ENCODE data around the gene YBX2. TPM values are rescaled to one million over a fixed set of nuclear protein-coding genes. Genes with fewer than 3 reads are reported as not detected.
"Not testable (repeated sequence)": the region's sequence is repeated elsewhere in the genome, so short reads cannot be mapped to it uniquely, and the experiment has no call there.

YBX2 gene
- total RNA-seq: 1 to 10 TPM; 1.9 to 9.7 (median 4.0) TPM

- 2% methylated on average over 33 of the region's 57 CpGs for WGBS
- no peak for TF ChIP-seq POLR2AphosphoS5 (IDR thresholded peaks at IDR 0.05)
- no peak for TF ChIP-seq POLR2A (IDR thresholded peaks at IDR 0.05)
- no peak for TF ChIP-seq EP300 (IDR thresholded peaks at IDR 0.05)
- TF ChIP-seq, protein P1, sequence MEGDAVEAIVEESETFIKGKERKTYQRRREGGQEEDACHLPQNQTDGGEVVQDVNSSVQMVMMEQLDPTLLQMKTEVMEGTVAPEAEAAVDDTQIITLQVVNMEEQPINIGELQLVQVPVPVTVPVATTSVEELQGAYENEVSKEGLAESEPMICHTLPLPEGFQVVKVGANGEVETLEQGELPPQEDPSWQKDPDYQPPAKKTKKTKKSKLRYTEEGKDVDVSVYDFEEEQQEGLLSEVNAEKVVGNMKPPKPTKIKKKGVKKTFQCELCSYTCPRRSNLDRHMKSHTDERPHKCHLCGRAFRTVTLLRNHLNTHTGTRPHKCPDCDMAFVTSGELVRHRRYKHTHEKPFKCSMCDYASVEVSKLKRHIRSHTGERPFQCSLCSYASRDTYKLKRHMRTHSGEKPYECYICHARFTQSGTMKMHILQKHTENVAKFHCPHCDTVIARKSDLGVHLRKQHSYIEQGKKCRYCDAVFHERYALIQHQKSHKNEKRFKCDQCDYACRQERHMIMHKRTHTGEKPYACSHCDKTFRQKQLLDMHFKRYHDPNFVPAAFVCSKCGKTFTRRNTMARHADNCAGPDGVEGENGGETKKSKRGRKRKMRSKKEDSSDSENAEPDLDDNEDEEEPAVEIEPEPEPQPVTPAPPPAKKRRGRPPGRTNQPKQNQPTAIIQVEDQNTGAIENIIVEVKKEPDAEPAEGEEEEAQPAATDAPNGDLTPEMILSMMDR (IDR thresholded peaks at IDR 0.05): no peak
- Histone ChIP-seq H3K9me3 (no peaks in the 10 kb centered on the region), H3K27ac (peak within 1 kb of the TSS; percentile 76), H3K4me1 (peaks cover 57% of the 10 kb centered on the region), H3K4me3 (peak within 1 kb of the TSS; percentile 46), H3K36me3 (no peaks in the 10 kb centered on the region), H3K27me3 (peaks cover 52% of the 10 kb centered on the region)
- DNase-seq (ENCODE audit: low spot score in 2 of 2): no peak
Measured at GRCh38 chr17:7294614-7295153, at the start of gene YBX2. TSS of gene YBX2 (minus strand) at chr17:7294639. CDS start at chr17:7294500, 139 bp downstream.

GRCh38 chr17:7343250-7343649 is 48.8 kb upstream of the YBX2 start:
- no peak for DNase-seq (ENCODE audit: low spot score in 2 of 2)
- 67% methylated on average over 15 of the region's 15 CpGs for WGBS
- H3K27me3 ChIP-seq: peaks cover 9% of the 10 kb centered on the region

DNA sequence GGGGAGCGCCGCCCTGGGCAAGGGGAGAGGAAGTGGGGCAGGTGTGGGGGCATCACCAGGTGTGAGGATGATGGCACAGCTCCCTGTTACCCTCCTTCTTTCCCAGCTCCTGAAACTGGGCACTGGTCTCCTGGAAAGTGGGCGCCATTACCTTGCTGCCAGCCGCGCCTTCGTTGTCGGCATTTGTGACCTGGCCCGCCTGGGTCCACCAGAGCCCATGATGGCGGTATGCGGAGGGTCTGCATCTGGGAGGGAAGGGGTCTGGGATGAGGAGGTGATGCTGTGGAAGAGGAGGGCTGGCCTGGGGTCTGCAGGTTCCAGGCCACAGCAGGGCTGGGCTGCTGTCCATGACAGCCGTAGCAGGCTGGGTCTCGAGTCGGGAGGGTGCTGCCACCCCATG is 47.4 kb upstream of the YBX2 start:
- H3K4me1 ChIP-seq: peaks cover 7% of the 10 kb centered on the region
- H3K4me3 ChIP-seq: no peak overlapping the region
- no peaks in the 10 kb centered on the region for H3K9me3 ChIP-seq
- H3K27ac ChIP-seq: no peak overlapping the region
- 87% methylated on average over 12 of the region's 13 CpGs for WGBS
- TF ChIP-seq EP300 (IDR thresholded peaks at IDR 0.05) (no peak), POLR2A (IDR thresholded peaks at IDR 0.05) (no peak), POLR2AphosphoS5 (IDR thresholded peaks at IDR 0.05) (no peak)
- TF ChIP-seq, protein P1 (IDR thresholded peaks at IDR 0.05): no peak
- H3K27me3 ChIP-seq: peaks cover 10% of the 10 kb centered on the region
- no peak for DNase-seq (ENCODE audit: low spot score in 2 of 2)
- H3K36me3 ChIP-seq: no peaks in the 10 kb centered on the region

More at GRCh38 chr17:7343250-7343649, 48.8 kb upstream of the YBX2 start:
- H3K4me1 ChIP-seq: peaks cover 9% of the 10 kb centered on the region
- no peaks in the 10 kb centered on the region for H3K36me3 ChIP-seq
- H3K27ac ChIP-seq: no peak overlapping the region
- no peak overlapping the region for H3K4me3 ChIP-seq
- no peaks in the 10 kb centered on the region for H3K9me3 ChIP-seq
- TF ChIP-seq POLR2AphosphoS5 (IDR thresholded peaks at IDR 0.05) (no peak), POLR2A (IDR thresholded peaks at IDR 0.05) (no peak), EP300 (IDR thresholded peaks at IDR 0.05) (no peak)
- TF ChIP-seq, protein P1 (IDR thresholded peaks at IDR 0.05): no peak

- no peak overlapping the region for H3K27ac ChIP-seq
- no peaks in the 10 kb centered on the region for H3K9me3 ChIP-seq
- H3K4me1 ChIP-seq: peaks cover 7% of the 10 kb centered on the region
- H3K27me3 ChIP-seq: peaks cover 17% of the 10 kb centered on the region
- TF ChIP-seq POLR2AphosphoS5 (IDR thresholded peaks at IDR 0.05): no peak
- TF ChIP-seq POLR2A (IDR thresholded peaks at IDR 0.05): no peak
- TF ChIP-seq, protein P1 (IDR thresholded peaks at IDR 0.05): no peak
- TF ChIP-seq EP300 (IDR thresholded peaks at IDR 0.05): no peak
- WGBS: 82% methylated on average over 2 of the region's 2 CpGs
- DNase-seq (ENCODE audit: low spot score in 2 of 2): no peak
- no peaks in the 10 kb centered on the region for H3K36me3 ChIP-seq
- H3K4me3 ChIP-seq: no peak overlapping the region
Measured at GRCh38 chr17:7340179-7340578, 45.7 kb upstream of the YBX2 start.

GRCh38 chr17:7337600-7337999 is 43.2 kb upstream of the YBX2 start:
- not testable (repeated sequence) for H3K27me3 ChIP-seq; DNase-seq (ENCODE audit: low spot score in 2 of 2); H3K4me1 ChIP-seq; H3K9me3 ChIP-seq; H3K27ac ChIP-seq; H3K36me3 ChIP-seq
- H3K4me3 ChIP-seq: peak overlapping the region; percentile 29
- 76% methylated on average over 7 of the region's 7 CpGs for WGBS

All from suprapubic skin (tissue), 4 donors.